Loucy (cell line): ENCODE results near the gene TBC1D12.

Experiments used
- CTCF ChIP-seq: fragments of 200-600 bp; sonication (generic); conservative IDR thresholded peaks from 2 replicates; pipeline ENCODE4 v1.5.1; 2014; ENCODE audit warnings: mild to moderate bottlenecking, antibody characterized with exemption, low read length
- EZH2phosphoT487 ChIP-seq: fragments of 200-600 bp; IDR thresholded peaks from 2 replicates; pipeline ENCODE4 v1.6.1; 2018; ENCODE audit warnings: antibody characterized with exemption, mild to moderate bottlenecking, moderate library complexity, borderline replicate concordance

- no peak for TF ChIP-seq CTCF
- no peak for TF ChIP-seq EZH2phosphoT487
These were observed 49.0 kb upstream of the TBC1D12 start for GRCh38 chr10:94353336-94353735.
